Measurements from ENCODE around the gene C19orf67.
A peak's percentile ranks its signal among the peaks of the same experiment; 100 is the strongest.

C19orf67 gene

GRCh38 chr19:14107581-14108461 lies 22.2 kb upstream of the C19orf67 start:
- no peak for DNase-seq

- DNase-seq: no peak
These were observed 21.3 kb upstream of the C19orf67 start for GRCh38 chr19:14106840-14107239.

DNA sequence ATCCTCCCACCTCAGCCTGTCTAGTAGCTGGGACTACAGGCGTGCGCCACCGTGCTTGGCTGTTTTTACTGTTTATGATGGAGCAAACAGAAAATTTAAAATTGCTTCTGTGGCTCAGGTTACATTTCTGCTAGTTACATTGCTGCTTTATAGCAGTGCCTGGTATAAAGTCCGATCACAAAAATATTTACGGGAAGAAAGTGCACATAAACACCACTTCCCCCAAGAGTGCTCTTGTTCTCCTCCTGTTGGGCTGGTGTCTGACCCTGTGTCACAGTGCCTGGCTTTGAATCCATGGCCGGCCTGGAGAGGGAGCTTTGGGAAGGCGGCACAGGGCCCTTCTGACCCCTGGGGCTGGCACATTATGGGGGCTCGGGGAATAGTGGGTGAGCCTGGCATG lies 20.1 kb upstream of the C19orf67 start:
- no peak for DNase-seq

DNA sequence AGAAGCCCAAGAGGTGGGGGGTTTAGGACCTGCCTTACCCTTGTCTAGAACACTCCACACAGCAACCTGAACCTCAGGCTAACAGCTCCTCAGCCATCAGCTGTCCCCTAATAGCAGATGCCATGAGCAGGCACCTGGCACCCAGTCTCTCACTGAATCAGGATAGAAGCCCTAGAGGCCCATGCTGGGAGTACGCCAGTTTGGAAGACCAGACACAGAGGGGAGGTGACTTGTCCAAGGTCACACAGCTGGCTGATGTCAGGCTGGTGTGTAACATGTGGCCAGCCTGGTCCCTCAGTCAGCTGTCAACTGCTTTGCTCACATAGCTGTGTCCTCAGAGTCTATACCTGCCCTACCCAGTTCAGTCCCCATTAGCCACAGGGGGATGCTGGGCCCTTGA lies 17.7 kb upstream of the C19orf67 start:
- no peak for DNase-seq

DNA sequence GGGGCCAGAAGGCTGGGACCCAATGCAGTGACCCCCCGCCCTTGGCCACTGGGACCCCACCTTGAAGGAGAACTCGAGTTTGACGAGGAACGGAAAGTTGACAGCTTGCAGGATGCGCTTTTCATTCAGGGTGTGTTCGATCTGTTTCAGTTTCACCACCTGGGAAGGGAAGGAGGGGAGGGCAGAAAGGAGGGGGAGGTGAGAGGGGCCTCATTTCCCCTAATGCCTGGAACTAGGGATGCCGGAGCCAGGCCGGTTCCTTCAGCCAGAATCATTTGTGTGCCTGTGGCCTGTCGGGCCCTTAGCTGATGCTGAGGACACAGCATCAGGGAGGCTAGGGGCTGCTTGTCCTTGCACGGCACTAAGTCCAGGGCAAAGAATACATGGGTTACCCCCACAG lies 17.2 kb upstream of the C19orf67 start:
- DNase-seq: no peak

GRCh38 chr19:14102102-14102696 lies 16.6 kb upstream of the C19orf67 start:
- DNase-seq: no peak

- no peak for DNase-seq
These were observed 15.5 kb upstream of the C19orf67 start for GRCh38 chr19:14101003-14101545.

GRCh38 chr19:14097532-14098151 lies 12.1 kb upstream of the C19orf67 start:
- DNase-seq: no peak

DNA sequence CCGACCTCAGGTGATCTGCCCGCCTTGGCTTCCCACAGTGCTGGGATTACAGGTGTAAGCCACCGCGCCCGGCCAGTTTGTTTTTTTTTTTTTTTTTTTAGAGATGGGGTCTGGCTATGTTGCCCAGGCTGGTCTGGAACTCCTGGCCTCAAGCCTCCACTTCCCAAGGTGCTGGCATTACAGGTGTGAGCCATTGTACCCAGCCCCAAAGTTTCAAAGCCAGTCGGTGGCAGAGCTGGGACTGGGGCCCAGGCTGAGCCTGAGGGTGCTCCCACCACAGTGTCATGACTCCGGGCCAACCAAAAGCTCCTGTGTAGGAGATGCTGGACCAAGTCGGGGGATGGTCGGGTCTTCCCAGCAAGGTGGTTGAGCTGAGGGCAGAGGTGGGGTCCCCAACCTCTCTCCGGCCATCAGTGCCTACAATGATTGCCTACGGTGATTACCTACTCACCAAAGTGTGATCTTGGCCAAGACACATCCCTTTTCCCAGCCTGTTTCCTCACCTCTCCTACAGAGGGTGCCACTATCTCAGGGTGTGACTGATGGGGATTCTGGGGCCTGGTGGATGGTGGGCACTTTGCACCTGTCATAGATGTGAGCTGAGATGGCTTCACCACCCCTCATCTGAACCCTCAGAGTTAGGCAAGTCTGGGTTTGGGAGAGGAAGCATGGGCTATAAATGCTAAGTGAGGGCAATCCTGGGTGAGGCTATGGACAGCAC lies 10.8 kb upstream of the C19orf67 start:
- DNase-seq: no peak

GRCh38 chr19:14094854-14095253 lies 9.3 kb upstream of the C19orf67 start:
- no peak for DNase-seq

DNA sequence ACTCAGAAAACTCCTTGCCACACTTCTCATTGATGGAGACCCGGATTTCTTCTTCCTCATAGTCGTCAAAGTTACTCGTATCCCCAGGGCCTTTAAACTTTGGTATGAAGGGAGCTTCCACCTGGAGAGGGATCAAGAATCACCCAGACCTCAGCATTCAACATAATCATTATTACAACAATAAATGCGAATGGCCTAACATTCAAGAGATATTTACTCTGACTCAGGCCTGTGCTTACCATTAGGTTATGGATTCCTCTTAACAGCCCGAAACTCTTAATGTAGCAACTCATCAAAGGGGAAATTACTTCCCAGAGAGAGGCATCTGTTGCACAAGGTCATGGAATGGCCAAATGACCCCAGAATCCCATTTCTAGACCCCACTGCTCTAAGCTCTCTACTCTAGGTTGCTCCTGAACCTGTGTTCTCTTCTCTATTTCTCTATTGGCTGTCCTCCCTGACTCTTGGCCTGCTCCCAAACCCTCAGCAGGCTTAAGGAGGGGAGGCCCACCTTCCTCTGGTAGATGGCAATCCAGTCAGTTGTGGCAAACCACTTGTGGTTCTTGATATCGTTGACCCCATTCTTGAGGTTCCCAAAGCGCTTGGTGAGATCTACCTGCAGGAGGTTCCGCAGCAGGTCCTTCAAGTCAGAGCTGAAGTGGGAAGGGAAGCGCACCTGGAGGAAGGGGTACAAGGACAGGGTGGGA lies 7.7 kb upstream of the C19orf67 start:
- no peak for DNase-seq

DNA sequence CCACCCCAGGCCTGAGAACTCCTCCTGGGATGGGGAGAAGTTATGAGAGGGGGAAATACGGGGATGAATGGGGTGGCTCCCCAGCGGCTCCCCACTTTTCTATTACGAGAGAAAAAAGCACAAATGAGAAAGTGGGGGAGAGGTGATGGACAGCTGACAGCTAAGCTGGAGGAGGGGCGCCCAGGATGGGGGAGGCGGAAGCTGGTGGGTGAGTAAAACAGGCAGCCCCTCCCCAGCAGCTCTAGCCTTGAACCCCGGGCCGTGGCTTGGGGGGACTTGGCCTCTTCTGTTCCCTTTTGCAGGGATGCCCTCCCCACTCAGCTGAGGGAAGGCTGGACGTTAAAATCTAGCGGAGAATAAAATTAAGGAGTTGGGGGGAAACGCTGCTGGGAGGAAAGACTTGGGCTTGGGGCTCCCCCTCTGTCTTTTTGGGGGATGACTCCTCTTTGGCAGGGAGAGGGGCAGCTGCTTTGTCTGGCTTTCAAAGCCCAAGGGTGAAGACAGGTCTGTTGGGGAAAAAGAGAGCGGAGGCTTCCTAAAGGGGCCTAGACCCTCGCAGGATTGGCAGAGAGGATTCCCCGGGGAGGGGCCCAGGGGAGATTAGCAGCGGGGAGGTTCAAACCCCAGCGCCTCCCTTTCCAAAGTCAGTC lies 6.4 kb upstream of the C19orf67 start:
- peak in 1 of 2 donors; percentile 47 for DNase-seq

DNA sequence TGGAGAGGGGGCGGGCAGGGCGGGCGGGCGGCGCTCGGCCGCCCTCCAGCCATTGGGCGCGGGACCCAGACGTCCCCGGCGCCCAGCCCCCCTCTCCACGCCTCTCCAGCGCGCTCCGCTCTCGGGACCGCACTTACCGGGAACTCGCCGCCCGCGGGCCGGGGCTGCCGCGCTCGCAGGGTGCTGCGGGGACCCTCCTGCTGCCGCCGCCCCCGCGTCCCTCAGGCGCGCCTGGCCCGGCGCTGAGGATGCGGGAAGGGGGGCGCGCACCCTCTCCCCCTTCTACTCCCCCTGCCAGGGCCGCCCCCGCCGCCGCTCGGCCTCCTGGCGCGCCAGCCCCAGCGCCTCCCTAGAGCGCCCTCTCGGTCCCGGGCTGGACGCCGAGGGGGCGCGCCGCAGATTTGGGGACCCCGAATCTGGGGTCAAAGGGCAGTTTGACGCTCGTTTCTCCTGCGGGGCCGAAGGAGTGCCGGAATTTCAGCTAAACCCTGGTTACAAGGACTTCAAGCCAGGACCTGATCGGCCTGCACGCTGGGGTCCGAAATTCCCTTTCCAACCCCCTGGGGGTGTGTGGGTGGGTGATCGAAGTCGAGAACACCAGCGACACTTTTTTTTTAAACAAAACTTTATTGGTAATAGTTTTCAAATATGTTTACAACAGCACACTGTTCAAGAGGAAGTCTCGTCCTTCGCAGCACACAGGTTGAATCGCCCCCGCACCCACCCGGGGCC lies 5.7 kb upstream of the C19orf67 start:
- DNase-seq: peak; percentile 71 to 79

- peak; percentile 88 to 90 for DNase-seq
These were observed 5.0 kb upstream of the C19orf67 start, which contains the start of gene SAMD1 for GRCh38 chr19:14090509-14091080. TSS of gene SAMD1 (minus strand) at chr19:14090751.

GRCh38 chr19:14089662-14090508 lies 4.3 kb upstream of the C19orf67 start:
- peak; percentile 27 to 41 for DNase-seq

DNA sequence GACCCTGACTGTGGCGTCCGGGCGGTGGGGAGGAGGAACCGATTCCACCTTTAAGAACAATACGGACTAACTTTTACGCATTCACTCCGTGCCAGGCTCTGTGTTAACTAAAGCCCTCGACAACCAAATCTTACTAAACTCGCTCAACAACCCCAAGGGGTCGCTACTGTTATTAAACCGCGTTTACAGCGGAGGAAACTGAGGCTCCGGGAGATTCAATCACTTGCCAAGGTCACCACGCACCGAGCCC lies 3.8 kb upstream of the C19orf67 start:
- DNase-seq: peak; percentile 17 to 28

DNA sequence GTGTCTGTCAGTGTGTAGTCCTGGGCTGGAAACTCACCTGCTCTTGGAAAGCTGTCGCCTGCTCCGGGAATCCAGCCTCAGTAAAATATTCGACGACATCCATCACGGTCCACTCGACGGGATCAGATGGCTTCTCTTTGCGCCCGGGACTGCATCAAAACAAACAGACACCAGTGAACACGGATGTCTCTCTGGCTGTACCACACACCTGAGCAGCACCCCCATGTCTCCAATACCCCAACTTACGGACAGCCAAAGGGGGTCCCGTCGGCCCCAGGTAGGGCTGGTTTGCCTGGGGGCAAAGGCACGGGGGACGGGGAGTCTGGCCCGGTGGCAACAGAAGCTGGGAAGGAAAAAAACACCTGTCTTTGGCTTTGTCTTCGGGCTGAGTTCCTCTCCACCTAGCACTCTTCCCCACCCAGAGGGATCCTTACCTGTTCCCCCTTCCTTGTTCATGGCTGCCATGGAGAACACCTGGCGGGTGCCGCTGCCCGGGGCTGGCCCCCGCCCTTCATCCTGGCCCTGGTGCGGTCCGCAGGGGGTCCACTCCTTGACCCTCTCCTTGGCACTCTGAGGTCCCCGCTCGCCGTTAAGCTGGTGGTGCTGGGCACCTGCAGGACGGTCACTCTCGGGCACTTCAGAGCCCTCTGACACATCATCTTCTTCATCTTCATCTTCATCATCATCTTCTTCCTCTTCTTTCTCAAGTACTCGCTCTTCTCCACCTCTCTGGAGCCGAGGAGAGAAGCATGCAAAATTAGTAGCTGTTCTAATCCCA lies 3.2 kb upstream of the C19orf67 start:
- DNase-seq: no peak

- no peak for DNase-seq
These were observed 515 bp upstream of the C19orf67 start for GRCh38 chr19:14086098-14086497.

DNA sequence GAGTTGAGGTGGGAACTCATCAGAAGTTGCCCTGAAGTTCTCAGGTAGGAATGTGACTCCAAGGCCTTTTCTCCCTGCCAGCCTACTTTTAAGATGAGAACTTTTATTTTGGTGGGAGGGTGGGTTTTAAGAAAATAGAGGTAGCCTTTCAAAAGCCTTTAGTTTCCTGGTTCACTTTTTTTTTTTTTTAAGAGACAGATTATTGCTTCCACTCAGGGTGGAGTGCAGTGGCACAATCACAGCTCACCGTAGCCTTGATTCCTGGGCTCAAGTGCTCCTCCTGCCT lies 3.0 kb downstream of the C19orf67 start:
- no peak for DNase-seq
